GM12878 (cell line): ENCODE data around the gene MEIS1. TPM values are rescaled to one million over a fixed set of nuclear protein-coding genes. Genes with fewer than 3 reads are reported as not detected.

Source experiments
- ATAC-seq: fragments of 200-7000 bp; cut with Tn5 transposase; 3 replicates; pipeline ENCODE4 v1.9.1; 2020; ENCODE audit warnings: mild to moderate bottlenecking, moderate library complexity
- BruUV-seq: library from RNA; stranded (reverse); fragments of 400-500 nt; replicated peaks from 2 replicates; lab custom pipeline; 2021; lab: Mats Ljungman, UMichigan
- CTCF ChIA-PET: fragments of 300-600 bp; sonication (Branson Sonifier 250); formaldehyde crosslinking; extraction: SDS; loops from one replicate; lab custom pipeline; 2021; ENCODE audit warnings: inconsistent platforms; lab: Yijun Ruan, JAX
- POLR2A ChIA-PET: fragments of 350-600 bp; formaldehyde crosslinking; extraction: SDS; loops from one replicate; lab custom pipeline; 2021; ENCODE audit warnings: inconsistent platforms; lab: Charles Lee
- RAD21 ChIA-PET: fragments of 300-600 bp; sonication (Branson Sonifier 250); formaldehyde crosslinking; loops from one replicate; lab custom pipeline; 2023; ENCODE audit warnings: antibody characterized with exemption; ENCODE audit not compliant: unreplicated experiment; lab: Charles Lee
- SMC1A ChIA-PET: fragments of 300-600 bp; sonication (Branson Sonifier 250); formaldehyde crosslinking; loops from one replicate; lab custom pipeline; 2023; ENCODE audit not compliant: unreplicated experiment, uncharacterized antibody; lab: Charles Lee
- DNase-seq: peaks from one replicate; pipeline ENCODE4 v3.0.0-alpha.2; 2011; ENCODE audit warnings: low read depth, low spot score
- FAIRE-seq: peaks from 3 replicates; lab custom pipeline; 2011; peaks lifted over from hg19 to GRCh38; lab: Jason Lieb, UNC
- H2AFZ ChIP-seq: 2 replicates; pipeline ENCODE4 v1.6.0; 2011; ENCODE audit warnings: low read depth, low read length, control low read depth; ENCODE audit not compliant: control insufficient read depth
- H3K27ac ChIP-seq: 2 replicates; pipeline ENCODE4 v1.5.1; 2011; ENCODE audit warnings: control low read depth; ENCODE audit not compliant: control insufficient read depth, insufficient read depth
- H3K27me3 ChIP-seq, 2 experiments: replicated peaks in 1 of 2; 2 replicates each; pipeline versions ENCODE4 v1.6.0 to v1.6.1; 2011; ENCODE audit warnings: low read length in 1 of 2; ENCODE audit not compliant: control insufficient read depth in 2 of 2, insufficient read depth in 2 of 2
- H3K36me3 ChIP-seq, 2 experiments: 2 replicates each; pipeline ENCODE4 v1.5.1; 2011; ENCODE audit warnings: low read length in 1 of 2; ENCODE audit not compliant: control insufficient read depth in 2 of 2, insufficient read depth in 2 of 2
- H3K4me1 ChIP-seq: 2 replicates; pipeline ENCODE4 v1.6.1; 2011; ENCODE audit warnings: mild to moderate bottlenecking, low read length, moderate library complexity, mixed read lengths; ENCODE audit not compliant: control insufficient read depth, insufficient read depth
- H3K4me2 ChIP-seq: 2 replicates; pipeline ENCODE4 v1.6.0; 2011; ENCODE audit warnings: control low read depth; ENCODE audit not compliant: control insufficient read depth, insufficient read depth
- H3K4me3 ChIP-seq: fragments of 200-600 bp; sonication (generic); 2 replicates; pipeline ENCODE4 v1.5.1; 2016
- H3K79me2 ChIP-seq: 2 replicates; pipeline ENCODE4 v1.6.0; 2011; ENCODE audit warnings: low read length; ENCODE audit not compliant: control insufficient read depth, insufficient read depth
- H3K9ac ChIP-seq: 2 replicates; pipeline ENCODE4 v1.8.0; 2011; ENCODE audit warnings: low read length, control low read depth, mixed read lengths; ENCODE audit not compliant: control insufficient read depth, insufficient read depth
- H3K9me3 ChIP-seq: replicated peaks from 3 replicates; pipeline ENCODE4 v1.5.1; 2011; ENCODE audit warnings: mild to moderate bottlenecking, low read length; ENCODE audit not compliant: control insufficient read depth, insufficient read depth
- H4K20me1 ChIP-seq: 2 replicates; pipeline ENCODE4 v1.6.0; 2011; ENCODE audit not compliant: control insufficient read depth, insufficient read depth
- ATF7 ChIP-seq: fragments of 450-650 bp; IDR thresholded peaks from 2 replicates; pipeline ENCODE4 v1.6.1; 2016; ENCODE audit warnings: low read depth, mild to moderate bottlenecking
- BACH1 ChIP-seq: fragments of 450-650 bp; IDR thresholded peaks from 2 replicates; pipeline ENCODE4 v1.6.1; 2017; ENCODE audit warnings: mild to moderate bottlenecking, borderline replicate concordance
- BCL11A ChIP-seq: IDR thresholded peaks from 2 replicates; pipeline ENCODE4 v1.6.1; 2011; ENCODE audit warnings: low read depth, low read length
- BHLHE40 ChIP-seq, 2 experiments: fragments of 450-650 bp in 1 of 2; IDR thresholded peaks; 2 replicates each; pipeline ENCODE4 v1.6.1; 2011 to 2017; ENCODE audit warnings: low read depth in 2 of 2, borderline replicate concordance in 1 of 2, improper control_type of control experiment in 1 of 2, low read length in 1 of 2, mild to moderate bottlenecking in 1 of 2
- CREM ChIP-seq: IDR thresholded peaks from 2 replicates; pipeline ENCODE4 v1.6.1; 2014; ENCODE audit warnings: antibody characterized with exemption, low read depth
- FOS ChIP-seq: IDR thresholded peaks from 3 replicates; pipeline ENCODE4 v1.6.1; 2011; ENCODE audit warnings: borderline replicate concordance; ENCODE audit not compliant: insufficient read length; ENCODE audit errors: extremely low read depth
- GATAD2B ChIP-seq: fragments of 450-650 bp; conservative IDR thresholded peaks from 2 replicates; pipeline ENCODE4 v1.6.1; 2017; ENCODE audit warnings: low read depth, mild to moderate bottlenecking, moderate library complexity
- MXI1 ChIP-seq: fragments of 150-350 bp; IDR thresholded peaks from 2 replicates; pipeline ENCODE4 v1.6.1; 2011; ENCODE audit warnings: low read depth, mild to moderate bottlenecking, inconsistent platforms, low read length, improper control_type of control experiment
- PAX5 ChIP-seq: IDR thresholded peaks from 2 replicates; pipeline ENCODE4 v1.6.1; 2011; ENCODE audit warnings: low read depth, low read length, borderline replicate concordance
- POLR2AphosphoS2 ChIP-seq: IDR thresholded peaks from 2 replicates; pipeline ENCODE4 v1.6.1; 2011; ENCODE audit warnings: low read depth, mild to moderate bottlenecking, low read length, improper control_type of control experiment, moderate library complexity
- RB1 ChIP-seq: fragments of 450-650 bp; formaldehyde crosslinking; IDR thresholded peaks from 2 replicates; pipeline ENCODE4 v1.6.1; 2017; ENCODE audit warnings: mild to moderate bottlenecking, borderline replicate concordance
- RBBP5 ChIP-seq: fragments of 200-600 bp; sonication (generic); conservative IDR thresholded peaks from 2 replicates; pipeline ENCODE4 v1.6.1; 2016
- SIX5 ChIP-seq: IDR thresholded peaks from 2 replicates; pipeline ENCODE4 v1.6.1; 2011; ENCODE audit warnings: mild to moderate bottlenecking, low read depth, low read length, moderate library complexity; ENCODE audit not compliant: severe bottlenecking
- SMARCA5 ChIP-seq: fragments of 450-650 bp; IDR thresholded peaks from 2 replicates; pipeline ENCODE4 v1.6.1; 2017; ENCODE audit warnings: mild to moderate bottlenecking
- SMC3 ChIP-seq: IDR thresholded peaks from 2 replicates; pipeline ENCODE4 v1.6.1; 2011; ENCODE audit warnings: low read length, improper control_type of control experiment, borderline replicate concordance
- SRF ChIP-seq, 2 experiments: IDR thresholded peaks; 2 replicates each; pipeline ENCODE4 v1.6.1; 2011; ENCODE audit warnings: low read depth in 2 of 2, low read length in 2 of 2, mild to moderate bottlenecking in 1 of 2, moderate library complexity in 1 of 2
- ZBED1 ChIP-seq: IDR thresholded peaks from 2 replicates; pipeline ENCODE4 v1.6.1; 2016; ENCODE audit warnings: borderline replicate concordance
- ZNF24 ChIP-seq: fragments of 450-650 bp; IDR thresholded peaks from 2 replicates; pipeline ENCODE4 v1.6.1; 2017; ENCODE audit warnings: antibody characterized with exemption, mild to moderate bottlenecking
- WGBS: methylation state at CpG from one replicate; pipeline ENCODE4 v1.1.6; 2016; ENCODE audit warnings: low lambda C conversion rate; ENCODE audit not compliant: insufficient replicate concordance, insufficient coverage; ENCODE audit errors: missing lambda C conversion rate; 5-methylcytosine and 5-hydroxymethylcytosine counted together
- in situ Hi-C: fragments of 300-500 bp; cut with MboI; formaldehyde crosslinking; loops from 9 replicates; pipeline ENCODE4 v1.14.3; 2018; ENCODE audit warnings: mixed read lengths
- intact Hi-C: fragments of 100-400 bp; cut with micrococcal nuclease; formaldehyde crosslinking; loops from one replicate; pipeline ENCODE4 v1.14.2; 2022; ENCODE audit not compliant: unreplicated experiment
- polyA plus RNA-seq, 11 experiments: library from polyadenylated mRNA; depleted of rRNA in 4 of 11; unstranded in 6 of 11; stranded (reverse) in 5 of 11; fragments of >200 nt; fragmentation: Nextera tagmentation in 4 of 11; fragmentation: Illumina TruSeq in 1 of 11; extraction: Ambion mirVana in 4 of 11; extraction: Trizol in 1 of 11; gene quantifications; 1 replicate in 1 of 11; 2 replicates in 10 of 11; pipeline versions ENCODE4 v1.2.1 to v1.2.3, GENCODE V29; 2011 to 2016; ENCODE audit warnings: inconsistent platforms in 2 of 11, missing spikeins in 2 of 11, low read depth in 1 of 11
- total RNA-seq, 4 experiments: library from RNA; depleted of rRNA in 3 of 4; stranded (reverse); fragments of >200 nt in 3 of 4; fragmentation: Illumina TruSeq in 1 of 4; extraction: Trizol in 1 of 4; gene quantifications; 2 replicates each; pipeline versions ENCODE4 v1.2.1 to v1.2.3, GENCODE V29; 2013 to 2021
- TF ChIP-seq, protein P1 (sequence below): IDR thresholded peaks from 2 replicates; pipeline ENCODE4 v1.6.1; 2011; ENCODE audit warnings: borderline replicate concordance, low read depth, mild to moderate bottlenecking, moderate library complexity, mixed read lengths, low read length; ENCODE audit not compliant: insufficient read depth; ENCODE audit errors: extremely low read length

MEIS1 gene
- total and polyA plus RNA-seq, 10 of the 15 experiments (the other 5 are each of a cell fraction or from before 2014, with no cell fraction given): 0.04 to 0.31 (median 0.14) TPM; not detected in 6

DNA sequence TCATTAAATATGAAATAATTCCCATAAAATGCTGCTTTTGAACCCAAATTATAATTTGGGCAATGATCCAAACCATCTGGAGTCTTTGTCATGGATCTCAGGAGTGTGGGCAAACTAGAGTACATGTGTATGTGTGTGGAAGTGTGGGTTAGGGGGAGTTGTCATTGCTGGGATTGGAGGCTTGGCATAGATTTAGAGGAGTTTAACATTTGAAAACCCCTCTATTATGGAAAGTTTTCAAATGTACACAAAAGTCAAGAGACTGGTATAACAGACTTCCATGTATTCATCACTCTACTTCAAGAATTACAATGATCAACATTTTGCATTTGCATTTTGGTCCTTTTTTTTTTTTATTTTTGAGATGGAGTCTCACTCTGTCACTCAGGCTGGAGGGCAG lies 159.1 kb downstream of the MEIS1 start:
- in situ Hi-C loops: no loop called here

GRCh38 chr2:66595556-66595955 lies 160.6 kb downstream of the MEIS1 start:
- FAIRE-seq: no peak
- no peak overlapping the region for H3K27ac ChIP-seq
- ChIA-PET RAD21 (no interaction called here), CTCF (no interaction called here), POLR2A (no interaction called here), SMC1A (no interaction called here)
- no peak for TF ChIP-seq GATAD2B
- H3K4me3 ChIP-seq: no peak overlapping the region
- in situ Hi-C loops (no loop called here), intact Hi-C loops (no loop called here)
- no peak overlapping the region for H3K9ac ChIP-seq
- H4K20me1 ChIP-seq: no peaks in the 10 kb centered on the region
- no peaks in the 10 kb centered on the region for H3K36me3 ChIP-seq
- no peaks in the 10 kb centered on the region for H3K4me1 ChIP-seq
- ATAC-seq: no peak
- no peaks in the 10 kb centered on the region for H3K9me3 ChIP-seq
- H2AFZ ChIP-seq: no peak overlapping the region
- BruUV-seq: no TSS peak
- DNase-seq: no peak
- WGBS: 27% methylated on average over 2 of the region's 2 CpGs
- no peaks in the 10 kb centered on the region for H3K79me2 ChIP-seq
- no peaks in the 10 kb centered on the region for H3K27me3 ChIP-seq
- no peak overlapping the region for H3K4me2 ChIP-seq

More for the DNA sequence above, 159.1 kb downstream of the MEIS1 start:
- POLR2A ChIA-PET: no interaction called here
- Histone ChIP-seq H3K9me3 (no peaks in the 10 kb centered on the region), H3K27ac (no peak overlapping the region), H3K79me2 (no peaks in the 10 kb centered on the region), H3K4me1 (no peaks in the 10 kb centered on the region), H3K4me2 (no peak overlapping the region), H2AFZ (no peak overlapping the region), H3K27me3 (no peaks in the 10 kb centered on the region), H3K9ac (no peak overlapping the region), H3K36me3 (no peaks in the 10 kb centered on the region), H3K4me3 (no peak overlapping the region), H4K20me1 (no peaks in the 10 kb centered on the region)
- ATAC-seq (no peak), DNase-seq (no peak), FAIRE-seq (no peak)
- RAD21 ChIA-PET: no interaction called here
- SMC1A ChIA-PET: no interaction called here
- no peak for TF ChIP-seq BACH1
- no peak for TF ChIP-seq BCL11A
- TF ChIP-seq SMC3: no peak
- no peak for TF ChIP-seq ATF7
- no peak for TF ChIP-seq MXI1
- TF ChIP-seq SMARCA5: no peak
- TF ChIP-seq SRF (IDR thresholded peaks at IDR 0.05; ENCODE audit: low read depth in 2 of 2, low read length in 2 of 2): no peak
- TF ChIP-seq, protein P1, sequence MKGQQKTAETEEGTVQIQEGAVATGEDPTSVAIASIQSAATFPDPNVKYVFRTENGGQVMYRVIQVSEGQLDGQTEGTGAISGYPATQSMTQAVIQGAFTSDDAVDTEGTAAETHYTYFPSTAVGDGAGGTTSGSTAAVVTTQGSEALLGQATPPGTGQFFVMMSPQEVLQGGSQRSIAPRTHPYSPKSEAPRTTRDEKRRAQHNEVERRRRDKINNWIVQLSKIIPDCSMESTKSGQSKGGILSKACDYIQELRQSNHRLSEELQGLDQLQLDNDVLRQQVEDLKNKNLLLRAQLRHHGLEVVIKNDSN: no peak
- no peak for TF ChIP-seq FOS
- TF ChIP-seq GATAD2B: no peak
- no peak for TF ChIP-seq PAX5
- no peak for TF ChIP-seq RB1
- TF ChIP-seq CREM: no peak
- no peak for TF ChIP-seq POLR2AphosphoS2
- TF ChIP-seq SIX5: no peak
- no peak for TF ChIP-seq BHLHE40 (IDR thresholded peaks at IDR 0.05; ENCODE audit: borderline replicate concordance in 1 of 2, low read depth in 2 of 2, low read length in 1 of 2)
- TF ChIP-seq RBBP5: no peak
- no peak for TF ChIP-seq ZNF24
- no peak for TF ChIP-seq ZBED1
- no TSS peak for BruUV-seq
- CTCF ChIA-PET: no interaction called here
- intact Hi-C loops: no loop called here
